Activated T-helper 1 cell treated with anti-CD3 and anti-CD28 coated beads, Interleukin-2, amount 50 U/mL, for 16 hours (primary cell): ENCODE measurements around the gene MYO18A.

Experiments used
- DNase-seq, 2 donors: peaks; one replicate each; pipeline ENCODE4 v3.0.0-alpha.2; 2020; ENCODE audit warnings: low read depth in 1 of 2, low spot score in 1 of 2

Gene MYO18A

DNA sequence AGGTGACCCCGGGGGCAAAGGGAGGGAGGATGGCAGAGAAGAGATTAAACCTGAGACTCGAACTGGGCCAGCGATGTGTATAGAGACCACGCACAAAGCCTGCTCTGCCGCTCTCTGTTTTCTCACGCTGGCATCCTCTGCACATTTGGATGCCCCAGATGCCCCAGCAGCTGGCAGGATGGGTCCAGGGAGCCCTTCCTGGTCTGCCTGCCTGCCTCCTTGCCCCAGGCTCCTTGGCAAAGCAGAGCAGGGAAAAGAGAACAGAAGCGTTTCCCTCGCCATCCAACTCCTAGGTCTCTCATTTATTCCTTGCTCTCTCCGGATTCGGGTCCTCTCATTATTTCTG, 142.5 kb downstream of the MYO18A start:
- no peak for DNase-seq

DNA sequence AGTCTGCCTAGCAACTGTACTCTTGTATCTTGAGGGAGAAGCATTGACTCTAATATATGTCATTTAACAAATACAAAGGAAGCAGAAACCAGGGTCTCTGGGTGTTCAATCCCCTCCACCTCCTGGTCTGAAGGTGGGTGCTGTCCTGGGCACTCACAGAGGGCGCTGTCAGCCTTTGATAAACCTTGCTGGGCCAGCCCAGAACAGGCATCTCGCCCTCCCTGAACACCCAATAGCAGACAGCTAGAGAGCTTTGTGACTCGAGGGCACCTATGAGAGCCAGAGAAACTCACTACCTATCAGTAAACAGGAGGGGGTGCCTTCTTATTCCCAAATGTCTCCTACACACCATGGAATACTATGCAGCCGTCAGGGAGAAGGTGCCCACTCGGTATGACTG, 143.6 kb downstream of the MYO18A start:
- DNase-seq: no peak

DNA sequence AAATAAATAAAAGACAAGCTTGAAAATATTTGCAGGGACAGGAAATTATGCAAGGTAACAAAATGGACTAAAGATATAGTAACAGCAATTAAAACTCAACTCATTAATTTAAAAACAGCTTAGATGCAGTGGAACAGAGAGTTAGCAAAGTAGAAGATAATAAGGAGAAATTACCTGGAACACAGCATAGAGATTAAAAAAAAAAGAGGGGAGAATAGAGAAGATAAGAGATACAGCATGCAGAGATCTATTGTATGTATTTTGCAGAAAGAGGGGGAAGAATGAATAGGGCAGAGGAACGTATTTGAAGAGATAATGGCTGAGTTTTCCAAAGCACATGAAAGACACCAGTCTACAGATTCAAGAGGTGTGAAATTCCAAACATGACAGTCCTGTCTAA, 145.7 kb downstream of the MYO18A start:
- no peak for DNase-seq

DNA sequence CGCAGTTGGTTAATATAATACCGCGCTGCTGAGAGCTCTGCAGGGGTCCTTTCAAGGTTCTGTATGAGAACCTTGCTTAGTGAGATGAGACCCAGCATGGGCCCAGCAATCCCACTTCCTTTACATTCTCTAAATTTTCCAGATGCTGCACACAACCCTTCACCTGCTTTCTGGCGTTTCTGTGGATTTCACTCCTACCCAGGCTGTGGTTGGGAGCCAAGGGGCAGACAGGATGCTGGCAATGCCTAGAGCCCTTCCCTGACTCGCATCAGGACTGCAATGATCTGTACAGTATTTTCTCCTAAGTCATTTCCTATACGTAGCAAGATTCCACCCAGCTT, 147.4 kb downstream of the MYO18A start:
- DNase-seq: no peak

DNA sequence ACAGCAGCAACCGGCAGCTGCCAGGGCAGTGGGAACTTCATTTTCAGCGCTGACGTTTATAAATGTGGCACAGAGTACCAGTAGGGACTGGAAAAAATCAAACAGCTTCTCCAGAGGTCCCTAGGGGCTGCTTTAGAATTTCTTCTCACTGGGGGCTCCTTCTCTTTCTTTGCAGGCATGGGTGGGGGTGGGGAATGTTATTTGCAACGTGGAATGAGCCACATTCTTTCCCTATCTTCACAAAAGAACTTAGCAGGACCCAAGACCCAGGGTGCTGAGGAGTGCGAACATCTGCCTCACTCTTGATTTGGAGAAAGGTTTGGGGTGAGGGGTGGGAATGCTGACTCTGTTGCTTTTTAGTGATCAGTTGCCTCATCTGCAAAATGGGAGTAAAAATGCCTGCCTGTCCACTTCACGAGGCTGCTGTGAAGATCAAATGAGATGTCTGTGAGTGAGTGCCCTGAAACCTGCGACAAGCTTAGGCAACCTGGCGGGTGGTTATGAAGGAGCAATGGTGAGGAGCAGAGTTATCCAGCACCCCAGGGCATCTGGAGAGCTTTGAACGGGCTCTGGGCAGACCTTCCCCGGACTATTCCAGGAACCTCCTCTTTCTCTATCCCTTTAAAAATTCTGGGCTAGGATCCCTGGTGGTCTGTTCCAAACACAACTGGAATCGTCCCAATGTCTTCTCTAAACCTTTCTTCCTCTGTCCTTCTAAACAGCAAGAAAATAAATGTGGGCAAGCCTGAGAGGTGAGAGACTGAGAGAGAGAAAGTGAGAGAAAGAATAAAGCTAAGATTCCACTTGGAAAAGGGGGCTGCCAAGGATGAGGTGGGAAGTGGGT, 148.0 kb downstream of the MYO18A start:
- no peak for DNase-seq

DNA sequence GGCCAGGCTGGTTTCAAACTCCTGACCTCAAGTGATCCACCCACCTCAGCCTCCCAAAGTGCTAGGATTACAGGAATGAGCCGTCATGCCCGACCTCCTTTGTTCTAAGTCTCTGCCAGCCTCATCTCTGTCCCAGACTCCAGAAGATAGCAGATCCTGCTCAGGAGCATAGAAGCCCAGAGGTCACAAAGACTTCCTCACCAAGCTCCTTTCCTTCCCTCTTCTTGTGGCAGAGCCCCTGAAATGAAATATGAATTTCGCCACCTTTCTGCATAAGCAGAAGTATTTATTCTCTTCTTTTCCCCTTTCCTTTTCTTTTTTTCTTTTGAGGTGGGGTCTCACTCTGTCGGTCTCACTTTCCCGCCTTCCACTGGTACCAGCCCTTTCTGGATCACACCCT, 148.7 kb downstream of the MYO18A start:
- DNase-seq: no peak

DNA sequence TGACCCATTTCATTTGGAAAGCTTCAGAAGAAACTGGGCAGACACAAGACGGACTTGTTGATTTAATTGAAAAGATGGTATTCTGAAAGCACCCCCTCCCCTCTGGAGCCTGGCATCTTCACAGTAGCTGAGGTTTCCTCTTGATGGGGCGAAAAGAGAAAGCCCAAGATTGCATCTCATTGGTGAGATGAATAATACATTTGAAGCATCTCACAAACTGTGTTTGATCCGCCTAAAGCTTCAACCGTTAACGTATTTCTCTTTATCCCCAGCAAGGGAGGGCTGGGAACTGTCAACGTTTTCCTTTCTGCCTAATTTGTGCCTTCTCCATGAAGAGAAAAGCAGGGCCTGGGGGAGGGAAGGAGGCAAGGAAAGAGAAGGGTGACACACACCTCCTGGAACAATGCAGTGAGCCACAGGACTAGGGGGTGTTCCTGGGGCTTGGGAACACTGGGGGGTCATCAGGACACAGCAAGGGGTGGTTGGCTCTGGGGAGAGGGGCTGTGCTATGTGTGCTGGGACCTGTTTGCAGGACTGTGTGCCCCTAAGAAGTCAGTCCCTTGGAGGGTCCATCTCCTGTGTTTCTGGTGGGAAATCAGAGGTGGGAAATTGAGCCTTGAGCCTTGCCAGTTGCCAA, 155.8 kb downstream of the MYO18A start:
- no peak for DNase-seq

DNA sequence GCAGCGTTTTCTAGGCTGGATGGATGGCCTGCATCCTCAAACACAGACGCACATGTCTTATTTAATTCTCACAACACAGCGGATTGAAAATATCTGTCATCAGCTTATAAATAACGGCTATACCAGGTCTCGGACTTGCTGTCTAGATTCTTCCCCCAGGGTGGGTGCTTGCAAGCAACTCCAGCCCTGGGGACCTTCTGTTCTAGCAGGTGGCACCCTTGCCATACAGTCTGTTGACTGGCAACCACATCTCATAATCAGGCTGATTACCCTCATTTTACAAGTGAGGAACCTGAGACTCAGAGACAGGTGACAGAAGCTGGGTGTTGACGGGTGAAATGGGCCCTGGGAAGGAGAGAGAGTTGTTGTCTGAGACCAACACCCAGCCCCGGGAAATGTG, 158.1 kb downstream of the MYO18A start:
- no peak for DNase-seq

DNA sequence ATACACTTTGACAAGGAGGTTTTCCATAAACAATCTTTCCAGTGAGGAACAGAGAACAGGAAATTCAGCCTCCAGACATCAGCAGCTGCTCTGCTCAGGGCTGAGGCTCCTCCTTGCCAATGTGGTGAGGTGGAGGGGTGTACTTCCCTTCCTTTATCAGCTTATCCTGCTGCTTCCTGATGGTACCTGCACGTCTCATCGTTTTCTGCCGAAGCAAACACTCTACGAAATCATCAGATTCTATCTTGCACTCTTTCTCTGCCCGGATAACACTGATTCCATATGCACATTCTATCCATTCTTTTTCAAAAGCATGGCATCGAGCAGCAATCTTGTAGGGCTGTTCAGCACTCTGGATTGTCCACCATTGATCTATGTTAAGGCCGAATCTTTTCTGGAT, 159.0 kb downstream of the MYO18A start:
- no peak for DNase-seq
